DMS53 treated with DMSO at 0.1 percent for 48 hours (cell line): Measurements from ENCODE around the gene ZNF280B.
"Not testable (repeated sequence)": the region's sequence is repeated elsewhere in the genome, so short reads cannot be mapped to it uniquely, and the experiment has no call there.

Experiments used
- DNase-seq: peaks from one replicate; lab custom pipeline; 2025; ENCODE audit not compliant: unreplicated experiment; lab: John Stamatoyannopoulos, UW

The ZNF280B gene

DNA sequence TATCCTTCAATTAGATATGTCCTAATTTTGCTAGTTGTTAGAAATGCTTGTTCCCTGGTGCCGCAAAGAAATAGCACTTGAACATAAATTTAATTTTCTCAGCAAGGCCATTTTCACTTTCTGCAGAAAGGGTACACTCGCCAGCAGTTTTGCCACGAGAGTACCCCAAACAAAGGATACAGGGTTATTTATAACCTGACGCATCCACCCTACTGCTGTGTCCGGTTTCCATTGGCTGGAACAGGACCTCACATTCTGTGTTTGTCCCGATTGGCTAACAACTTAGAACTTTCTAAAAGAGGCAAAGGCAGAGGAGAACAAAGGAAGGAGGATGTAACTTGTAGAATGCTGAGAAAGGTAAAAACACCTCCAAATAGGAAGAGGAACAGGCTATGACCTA lies 1.4 kb upstream of the ZNF280B start:
- not testable (repeated sequence) for DNase-seq

DNA sequence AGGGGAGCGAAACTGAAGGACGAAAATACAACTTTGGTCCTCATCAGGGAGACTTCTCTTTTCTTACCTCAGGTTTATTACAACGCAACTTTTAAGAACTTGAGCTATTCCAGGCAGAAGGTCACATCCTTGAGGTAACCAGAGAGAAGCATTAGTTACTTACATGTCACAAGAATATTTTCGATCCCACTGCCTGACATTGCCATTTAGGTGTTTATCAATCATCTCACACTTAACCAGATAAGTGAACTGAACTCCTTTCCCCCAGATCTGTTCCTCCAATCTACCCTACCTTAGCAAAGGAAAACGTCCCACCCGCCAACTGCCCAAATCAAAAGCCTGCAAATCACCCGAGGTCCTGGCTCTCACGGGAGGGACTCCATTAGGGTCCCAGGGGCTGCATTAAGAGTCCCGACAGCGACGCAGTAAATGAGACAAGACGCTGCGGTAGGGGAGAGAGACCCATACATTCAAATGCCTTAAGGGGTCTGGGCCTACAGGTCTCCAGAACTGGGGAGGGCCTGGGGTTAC lies 734 bp downstream of the ZNF280B start:
- DNase-seq, result no peak

- DNase-seq, result no peak
These were observed 1.8 kb downstream of the ZNF280B start for GRCh38 chr22:22506736-22507135.

GRCh38 chr22:22498267-22498666 lies 10.3 kb downstream of the ZNF280B start:
- no peak for DNase-seq

DNA sequence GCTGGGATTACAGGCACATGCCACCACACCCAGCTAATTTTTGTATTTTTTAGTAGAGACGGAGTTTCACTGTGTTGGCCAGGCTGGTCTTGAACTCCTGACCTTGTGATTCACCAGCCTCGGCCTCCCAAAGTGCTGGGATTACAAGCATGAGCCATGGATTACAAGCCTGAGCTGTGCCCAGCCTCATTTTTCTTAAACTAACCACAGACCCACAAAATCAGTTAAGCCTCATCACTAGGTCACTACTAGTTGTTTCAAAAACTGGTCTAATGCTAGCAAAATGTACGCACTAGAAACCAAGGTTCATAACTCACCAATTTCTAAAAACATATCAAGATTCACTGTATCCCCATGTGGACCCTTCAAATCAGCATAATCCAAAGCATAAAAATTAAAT lies 17.0 kb downstream of the ZNF280B start:
- DNase-seq, result not testable (repeated sequence)

- no peak for DNase-seq
These were observed 19.8 kb downstream of the ZNF280B start for GRCh38 chr22:22488736-22489135.

DNA sequence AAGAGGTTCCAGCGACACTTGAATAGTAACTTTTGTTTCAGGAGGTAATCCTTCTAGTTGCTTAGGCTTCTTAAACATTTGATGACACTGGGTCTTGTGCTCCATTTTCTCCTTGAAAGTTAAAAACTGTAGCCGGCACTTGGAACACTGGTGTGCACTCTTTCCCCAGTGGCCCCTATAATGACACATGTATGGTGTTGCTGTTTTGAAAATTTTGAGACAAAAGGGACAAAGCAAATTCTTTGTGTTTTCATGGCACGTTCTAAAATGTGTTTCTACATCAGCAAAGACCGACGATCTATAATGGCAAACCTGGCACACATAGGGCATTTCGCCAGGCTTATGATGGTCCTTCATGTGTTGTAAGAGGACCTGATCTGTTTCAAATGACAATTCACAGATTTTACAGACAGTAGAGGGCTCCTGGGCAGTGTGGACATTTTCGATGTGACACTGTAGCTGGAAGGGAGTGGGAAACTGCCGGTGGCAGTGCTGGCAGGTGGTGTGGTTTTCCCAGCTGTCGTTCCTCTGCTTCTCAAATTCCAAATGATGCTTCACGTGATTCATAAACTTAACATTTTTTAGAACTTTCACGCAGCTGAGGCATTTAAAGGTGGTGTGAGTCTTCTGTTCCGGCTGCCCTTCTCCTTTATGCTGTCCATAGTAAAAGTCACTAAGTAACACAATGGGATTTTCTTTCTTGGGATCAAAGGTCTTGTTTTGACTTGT lies 20.5 kb downstream of the ZNF280B start:
- DNase-seq, result no peak

DNA sequence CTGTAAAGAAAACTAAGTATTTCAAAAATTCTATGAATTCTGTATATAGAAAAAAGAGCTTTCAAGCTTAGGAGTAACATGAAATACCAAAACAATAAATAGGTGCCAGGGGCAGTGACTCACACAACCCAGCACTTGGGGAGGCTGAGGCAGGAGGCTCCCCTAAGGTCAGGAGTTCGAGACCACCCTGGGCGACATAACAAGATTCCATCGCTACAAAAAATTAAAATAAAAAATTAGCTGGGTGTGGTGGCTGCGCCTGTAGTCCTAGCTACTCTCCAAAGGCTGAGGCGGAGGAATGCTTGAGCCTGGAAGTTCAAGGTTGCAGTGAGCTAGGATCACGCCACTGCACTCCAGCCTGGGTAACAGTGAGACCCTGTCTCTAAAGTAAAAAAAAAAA lies 21.5 kb downstream of the ZNF280B start:
- DNase-seq, result no peak

DNA sequence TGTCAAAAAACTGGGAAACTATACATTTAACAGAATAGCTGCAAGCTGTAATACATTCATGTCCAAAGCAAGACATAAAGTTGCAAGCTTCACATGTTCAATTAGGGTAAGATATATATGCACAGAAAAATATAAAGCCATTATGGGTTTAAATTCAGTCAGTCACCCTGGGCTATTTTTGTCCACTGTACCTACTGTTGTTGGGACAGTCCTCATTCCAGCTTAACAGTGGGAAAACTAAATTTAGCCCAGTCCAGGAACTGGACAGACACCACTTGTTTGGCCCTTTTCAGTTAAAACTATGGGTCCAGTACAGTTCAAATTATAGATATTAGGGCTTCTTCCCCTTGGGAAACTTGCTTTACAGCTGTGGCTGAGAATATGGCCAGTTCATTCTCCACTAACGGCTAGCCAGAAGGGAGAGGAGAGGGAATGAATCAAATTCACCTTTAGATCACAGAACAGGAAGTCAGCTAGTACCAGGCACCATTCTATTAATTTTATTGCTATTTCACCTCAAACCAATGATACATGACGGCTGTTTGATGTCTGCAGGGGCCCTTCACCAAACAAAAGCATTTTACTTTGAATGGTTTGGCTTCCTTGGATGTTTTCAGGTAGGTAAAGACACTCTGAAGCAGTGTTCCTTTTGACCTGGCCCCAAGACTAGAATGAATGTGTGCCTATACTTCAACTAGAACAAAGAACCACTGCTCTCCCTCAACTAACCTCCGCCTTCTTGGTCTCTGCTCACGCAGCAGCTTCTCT lies 22.2 kb downstream of the ZNF280B start:
- DNase-seq, result no peak

DNA sequence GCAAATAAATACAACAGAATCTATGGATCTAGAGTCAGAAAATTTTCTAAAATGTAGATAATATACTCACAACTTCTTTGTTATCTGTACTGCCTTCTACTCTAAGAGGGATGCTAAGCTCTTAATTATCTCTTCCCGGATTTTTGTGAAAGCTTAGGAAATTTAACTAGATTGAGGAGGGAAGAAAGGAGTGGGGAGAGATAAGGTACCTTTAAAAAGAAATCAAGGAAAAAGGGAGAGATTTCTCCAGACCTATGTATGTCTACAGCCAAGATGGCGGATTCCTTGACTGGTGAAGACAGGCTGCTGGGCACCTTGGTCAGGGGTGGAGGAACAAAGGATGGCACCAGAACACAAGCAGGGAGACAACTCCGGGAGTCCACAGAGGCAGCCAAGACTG lies 23.0 kb downstream of the ZNF280B start:
- no peak for DNase-seq

DNA sequence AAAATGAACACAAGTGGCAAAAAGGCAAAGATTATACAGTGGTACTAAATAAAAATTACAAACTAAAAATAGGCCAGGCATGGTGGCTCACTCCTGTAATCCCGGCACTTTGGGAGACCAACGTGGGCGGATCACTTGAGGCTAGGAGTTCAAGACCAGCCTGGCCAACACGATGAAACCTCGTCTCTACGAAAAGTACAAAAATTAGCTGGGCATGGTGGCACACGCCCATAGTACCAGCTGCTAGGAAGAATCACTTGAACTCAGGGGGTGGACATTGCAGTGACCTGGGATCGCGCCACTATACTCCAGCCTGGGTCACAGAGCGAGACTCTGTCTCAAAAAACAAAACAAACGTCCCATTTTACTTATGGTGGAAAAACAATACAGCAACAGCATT lies 24.5 kb downstream of the ZNF280B start:
- DNase-seq, result no peak

GRCh38 chr22:22480940-22481339 lies 27.6 kb downstream of the ZNF280B start:
- no peak for DNase-seq

GRCh38 chr22:22479999-22480532 lies 28.5 kb downstream of the ZNF280B start:
- DNase-seq, result no peak

- DNase-seq, result no peak
These were observed 29.4 kb downstream of the ZNF280B start for GRCh38 chr22:22479116-22479515.

- no peak for DNase-seq
These were observed 30.1 kb downstream of the ZNF280B start for GRCh38 chr22:22478470-22478869.

DNA sequence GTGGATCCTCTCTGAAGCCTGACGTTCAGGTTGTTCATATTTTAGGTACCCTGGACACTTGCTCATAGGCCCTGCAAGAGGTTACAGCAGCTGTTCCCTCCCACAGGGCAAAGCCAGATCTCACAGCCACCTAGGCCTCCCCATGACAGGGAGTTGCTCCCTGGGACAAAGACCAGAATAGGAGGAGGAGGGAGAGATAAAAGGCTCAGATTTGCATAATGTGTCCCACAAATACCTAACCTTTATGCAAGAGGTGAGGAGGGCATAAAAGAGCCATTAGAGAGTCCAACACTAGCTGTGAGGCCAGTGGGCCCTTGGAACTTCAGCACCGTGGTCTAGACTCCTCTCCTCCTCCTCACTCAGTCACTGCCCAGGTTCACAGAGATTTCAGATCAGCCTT lies 33.8 kb downstream of the ZNF280B start:
- no peak for DNase-seq

- not testable (repeated sequence) for DNase-seq
These were observed 37.4 kb downstream of the ZNF280B start for GRCh38 chr22:22471104-22471503.

GRCh38 chr22:22469527-22469926 lies 39.0 kb downstream of the ZNF280B start:
- DNase-seq, result no peak

- not testable (repeated sequence) for DNase-seq
These were observed 39.6 kb downstream of the ZNF280B start for GRCh38 chr22:22468794-22469469.

GRCh38 chr22:22467112-22467511 lies 41.4 kb downstream of the ZNF280B start:
- DNase-seq, result no peak

DNA sequence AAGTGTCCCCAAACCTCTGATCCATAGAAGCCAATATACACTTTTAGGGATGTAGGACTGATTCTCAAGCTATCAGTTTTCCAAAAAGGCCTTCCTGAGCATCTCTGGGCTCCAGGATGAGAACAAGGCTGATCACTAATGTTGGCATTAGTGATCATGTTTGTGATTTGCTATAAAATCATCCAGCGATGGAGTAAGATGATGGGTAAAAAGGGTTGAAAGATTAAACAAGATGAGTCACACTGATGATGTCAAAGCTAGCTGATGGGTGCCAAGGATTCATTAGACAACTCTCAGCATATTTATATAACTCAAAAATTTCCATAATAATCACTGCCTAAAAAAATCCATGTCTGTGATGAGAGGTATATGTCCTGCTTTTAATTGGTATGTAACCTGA lies 42.8 kb downstream of the ZNF280B start:
- no peak for DNase-seq
